Chondrocyte (in vitro differentiated cells): ENCODE measurements around the gene CABLES1. TPM values are rescaled to one million over a fixed set of nuclear protein-coding genes. Genes with fewer than 3 reads are reported as not detected.
A peak's percentile ranks its signal among the peaks of the same experiment; 100 is the strongest.

Experiments used
- DNase-seq: peaks from one replicate; pipeline ENCODE4 v3.0.0; 2021; ENCODE audit warnings: mixed read lengths, low spot score
- H3K27ac Mint-ChIP-seq: one replicate; pipeline ENCODE4 v1.8.0; 2021; ENCODE audit warnings: mild to moderate bottlenecking, moderate library complexity, mixed read lengths; ENCODE audit not compliant: unreplicated experiment
- H3K27me3 Mint-ChIP-seq: 2 replicates; pipeline ENCODE4 v1.8.0; 2021; ENCODE audit warnings: low read depth, mixed read lengths
- H3K36me3 Mint-ChIP-seq: 2 replicates; pipeline ENCODE4 v1.8.0; 2021; ENCODE audit warnings: low read depth, mixed read lengths
- H3K4me1 Mint-ChIP-seq: 2 replicates; pipeline ENCODE4 v1.8.0; 2021; ENCODE audit warnings: low read depth, mild to moderate bottlenecking, mixed read lengths
- H3K4me3 Mint-ChIP-seq: one replicate; pipeline ENCODE4 v1.8.0; 2021; ENCODE audit warnings: mild to moderate bottlenecking, moderate library complexity, mixed read lengths; ENCODE audit not compliant: unreplicated experiment
- H3K9me3 Mint-ChIP-seq: 2 replicates; pipeline ENCODE4 v1.8.0; 2021; ENCODE audit warnings: low read depth, mixed read lengths
- CTCF ChIP-seq: fragments of 200-600 bp; sonication (generic); IDR thresholded peaks from 2 replicates; pipeline ENCODE4 v1.5.0; 2021; ENCODE audit warnings: antibody characterized with exemption, mild to moderate bottlenecking, moderate library complexity
- total RNA-seq: library from RNA; stranded (reverse); gene quantifications from 3 replicates; pipeline ENCODE4 v1.2.1, GENCODE V29; 2021

The CABLES1 gene
- total RNA-seq, 1 donor from 2014 or later = 29.3 TPM

DNA sequence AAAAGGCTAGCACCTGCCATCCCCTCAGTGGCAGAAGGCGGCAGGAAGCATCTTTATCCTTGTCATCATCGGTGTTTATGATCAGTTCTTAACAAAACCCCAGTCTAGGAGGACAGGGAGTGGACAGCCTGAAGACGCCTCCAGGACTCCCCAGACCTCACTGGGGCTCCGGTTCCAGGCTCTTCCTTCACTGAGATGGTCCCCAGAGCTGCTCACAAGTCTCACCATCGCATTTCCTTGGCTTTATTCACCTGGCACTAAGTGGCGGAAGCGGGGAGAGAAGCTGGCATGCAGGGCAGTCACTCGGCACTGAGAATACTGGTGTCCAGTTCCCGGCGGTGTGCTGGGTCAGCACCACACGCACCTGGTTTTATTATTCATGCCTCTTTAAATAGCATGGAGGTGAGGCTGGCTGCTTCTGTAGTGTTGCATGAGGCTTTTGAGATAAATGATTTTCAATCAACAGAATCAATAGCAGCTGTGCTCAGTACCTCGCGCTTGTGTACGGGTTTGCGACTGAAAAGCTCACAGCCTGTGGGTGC, 68.7 kb downstream of the CABLES1 start:
- no peak overlapping the region for H3K4me3 Mint-ChIP-seq
- no peaks in the 10 kb centered on the region for H3K27me3 Mint-ChIP-seq
- no peak overlapping the region for H3K27ac Mint-ChIP-seq
- no peaks in the 10 kb centered on the region for H3K4me1 Mint-ChIP-seq
- peaks cover 42% of the 10 kb centered on the region for H3K36me3 Mint-ChIP-seq
- H3K9me3 Mint-ChIP-seq = peaks cover 10% of the 10 kb centered on the region
- no peak for DNase-seq
- TF ChIP-seq CTCF = no peak

- peaks cover 3% of the 10 kb centered on the region for H3K4me1 Mint-ChIP-seq
- DNase-seq = no peak
- H3K27ac Mint-ChIP-seq = no peak overlapping the region
- H3K4me3 Mint-ChIP-seq = no peak overlapping the region
- peaks cover 11% of the 10 kb centered on the region for H3K9me3 Mint-ChIP-seq
- H3K36me3 Mint-ChIP-seq = peaks cover 43% of the 10 kb centered on the region
- no peaks in the 10 kb centered on the region for H3K27me3 Mint-ChIP-seq
- no peak for TF ChIP-seq CTCF
These were observed 69.4 kb downstream of the CABLES1 start for GRCh38 chr18:23204589-23205235.

GRCh38 chr18:23205980-23206379, 70.7 kb downstream of the CABLES1 start:
- Mint-ChIP-seq H3K9me3 (peaks cover 11% of the 10 kb centered on the region), H3K4me1 (peaks cover 9% of the 10 kb centered on the region), H3K27me3 (no peaks in the 10 kb centered on the region), H3K4me3 (no peak overlapping the region), H3K36me3 (peaks cover 48% of the 10 kb centered on the region), H3K27ac (no peak overlapping the region)
- no peak for DNase-seq
- TF ChIP-seq CTCF = no peak

- Mint-ChIP-seq H3K36me3 (peaks cover 42% of the 10 kb centered on the region), H3K9me3 (peaks cover 11% of the 10 kb centered on the region), H3K27ac (no peak overlapping the region), H3K4me3 (no peak overlapping the region), H3K4me1 (peaks cover 10% of the 10 kb centered on the region), H3K27me3 (no peaks in the 10 kb centered on the region)
- peak; percentile 60 for TF ChIP-seq CTCF
- no peak for DNase-seq
These were observed 72.1 kb downstream of the CABLES1 start for GRCh38 chr18:23207191-23207955.

DNA sequence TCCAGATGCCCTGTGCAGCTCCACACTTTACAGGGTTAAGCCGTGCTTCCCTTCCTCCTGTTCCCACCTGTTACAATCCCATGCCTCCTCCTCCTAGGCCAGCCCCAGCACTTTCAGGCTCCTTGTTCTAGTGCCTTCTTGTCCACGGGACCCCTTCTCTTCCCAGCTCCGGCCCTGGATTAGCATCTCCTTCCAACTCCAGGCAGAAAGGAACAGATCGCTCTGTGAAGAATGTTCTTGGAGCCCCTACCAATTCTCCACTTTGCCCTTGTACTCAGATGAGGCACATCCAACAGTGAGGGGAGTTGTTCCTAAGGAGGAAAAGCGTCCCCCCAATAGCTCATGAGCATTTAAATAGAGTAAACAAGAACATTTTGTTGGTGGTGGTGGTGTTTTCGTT, 72.7 kb downstream of the CABLES1 start:
- no peak for TF ChIP-seq CTCF
- Mint-ChIP-seq H3K9me3 (peaks cover 11% of the 10 kb centered on the region), H3K27me3 (no peaks in the 10 kb centered on the region), H3K36me3 (peaks cover 39% of the 10 kb centered on the region), H3K27ac (no peak overlapping the region), H3K4me1 (peaks cover 16% of the 10 kb centered on the region), H3K4me3 (no peak overlapping the region)
- no peak for DNase-seq
